GM18858 (cell line): ENCODE data around the gene CLDN34.

Source experiments
- ATAC-seq: cut with Tn5 transposase; IDR thresholded peaks from one replicate; pipeline ENCODE4 v1.9.1; 2021; ENCODE audit not compliant: unreplicated experiment

CLDN34 gene

DNA sequence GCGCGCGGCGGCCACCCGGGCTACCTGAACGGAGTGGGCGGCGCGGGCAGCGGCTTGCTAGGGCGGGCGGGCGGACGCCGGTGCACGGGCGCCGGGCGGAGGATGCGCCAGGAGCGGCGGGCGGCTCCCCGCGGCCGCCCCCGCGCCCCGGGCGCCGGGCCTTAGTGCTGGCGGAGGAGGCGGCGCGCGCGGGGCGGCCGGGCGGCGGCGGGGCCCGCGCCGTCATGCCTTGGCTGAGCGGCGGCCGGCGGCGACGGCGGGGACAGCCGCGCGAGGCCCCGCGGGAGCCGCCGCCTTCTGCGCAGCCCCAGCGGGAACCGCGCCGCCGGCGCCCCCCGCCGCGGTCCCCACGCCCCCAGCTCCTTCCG is 48.2 kb downstream of the CLDN34 start:
- peak; percentile 21 for ATAC-seq

DNA sequence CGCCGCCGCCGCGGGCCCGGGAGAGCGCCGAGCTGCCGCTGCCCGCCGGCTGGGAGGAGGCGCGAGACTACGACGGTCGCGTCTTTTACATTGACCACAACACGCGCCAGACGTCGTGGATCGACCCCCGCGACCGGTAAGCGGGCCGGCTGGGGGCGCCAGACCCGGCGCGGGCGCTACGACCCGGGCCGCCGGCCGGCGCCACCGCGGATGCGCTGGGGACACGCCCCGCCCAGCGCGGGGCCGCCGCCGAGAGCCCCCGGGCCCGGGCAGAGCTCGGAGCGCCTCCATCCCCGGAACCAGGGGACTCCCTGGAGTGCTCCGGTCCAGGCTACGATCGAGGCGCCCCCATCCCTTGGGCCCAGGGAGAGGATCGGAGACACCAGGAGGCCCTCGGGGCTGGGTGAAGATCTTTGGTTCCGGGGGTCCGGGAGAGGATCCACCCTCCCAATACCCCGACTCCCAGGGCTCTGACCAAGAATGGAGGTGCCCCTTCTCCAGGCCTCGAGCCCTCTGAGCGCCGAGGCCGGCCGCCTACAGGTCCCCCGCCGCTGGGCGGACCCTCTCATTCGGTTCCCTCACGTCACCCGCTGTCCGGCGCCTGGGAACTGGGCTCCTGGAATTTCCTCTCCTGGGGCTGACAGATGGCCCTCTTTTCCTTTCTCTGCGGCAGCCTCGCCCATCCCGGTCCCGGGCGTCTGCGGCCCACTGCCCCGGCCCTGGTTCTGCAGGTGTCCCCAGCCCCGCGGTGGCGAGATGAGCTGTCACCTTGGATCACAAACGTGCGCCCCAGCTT is 48.8 kb downstream of the CLDN34 start:
- ATAC-seq, result peak; percentile 4

DNA sequence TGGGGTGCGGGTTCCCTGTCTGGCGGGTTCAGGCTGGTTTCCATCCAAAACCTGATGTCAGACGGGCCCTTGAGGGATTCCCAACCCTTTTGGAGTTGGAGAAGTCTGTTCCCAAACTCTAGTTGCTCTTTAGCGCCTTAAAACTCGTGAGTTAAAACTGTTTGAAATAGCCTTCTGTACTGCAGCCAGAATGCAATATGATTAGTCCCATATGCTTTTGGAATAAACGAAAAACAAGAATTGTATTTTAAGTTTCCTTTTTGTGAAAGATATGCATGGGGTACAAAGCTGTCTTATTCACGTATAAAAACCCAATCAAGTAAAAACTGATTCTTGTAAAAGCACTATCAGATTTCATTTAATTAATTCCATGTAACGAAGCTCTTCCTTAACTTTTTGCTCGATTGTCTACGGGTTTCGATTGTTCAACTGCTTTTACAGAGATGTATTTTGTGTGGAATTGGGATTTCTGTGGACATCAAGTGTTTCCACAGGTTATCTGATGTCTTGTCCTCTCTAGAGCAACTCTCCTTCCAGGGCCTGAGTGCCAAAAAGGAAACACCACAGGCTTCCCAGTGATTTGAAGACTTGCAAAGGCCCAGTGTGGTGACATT is 49.5 kb downstream of the CLDN34 start:
- ATAC-seq, result no peak

DNA sequence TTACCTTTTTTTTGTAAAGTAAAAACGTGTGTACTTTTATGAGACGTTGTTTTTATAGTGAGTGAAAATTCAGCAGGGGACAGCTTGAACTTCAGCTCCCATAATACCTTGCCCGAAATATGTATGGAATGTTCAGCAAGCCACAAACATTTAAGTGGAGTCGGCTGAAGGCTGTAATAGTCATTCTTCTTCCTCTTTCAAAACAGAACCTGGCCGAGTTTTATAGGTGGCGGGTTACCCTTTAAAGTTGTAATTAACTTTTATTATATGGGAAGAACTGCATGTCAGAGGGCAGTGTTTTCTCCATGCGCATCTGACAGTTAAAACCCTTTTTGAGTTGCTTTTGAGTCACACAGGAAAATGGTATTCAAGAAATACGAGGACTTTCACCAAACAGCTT is 50.7 kb downstream of the CLDN34 start:
- ATAC-seq, result no peak
